COLO829 (cell line): ENCODE results near the gene AGR2.
"Not testable (repeated sequence)": the region's sequence is repeated elsewhere in the genome, so short reads cannot be mapped to it uniquely, and the experiment has no call there.

ENCODE experiments used
- DNase-seq: peaks from one replicate; pipeline ENCODE4 v3.0.0; 2012; ENCODE audit warnings: low spot score

The AGR2 gene

DNA sequence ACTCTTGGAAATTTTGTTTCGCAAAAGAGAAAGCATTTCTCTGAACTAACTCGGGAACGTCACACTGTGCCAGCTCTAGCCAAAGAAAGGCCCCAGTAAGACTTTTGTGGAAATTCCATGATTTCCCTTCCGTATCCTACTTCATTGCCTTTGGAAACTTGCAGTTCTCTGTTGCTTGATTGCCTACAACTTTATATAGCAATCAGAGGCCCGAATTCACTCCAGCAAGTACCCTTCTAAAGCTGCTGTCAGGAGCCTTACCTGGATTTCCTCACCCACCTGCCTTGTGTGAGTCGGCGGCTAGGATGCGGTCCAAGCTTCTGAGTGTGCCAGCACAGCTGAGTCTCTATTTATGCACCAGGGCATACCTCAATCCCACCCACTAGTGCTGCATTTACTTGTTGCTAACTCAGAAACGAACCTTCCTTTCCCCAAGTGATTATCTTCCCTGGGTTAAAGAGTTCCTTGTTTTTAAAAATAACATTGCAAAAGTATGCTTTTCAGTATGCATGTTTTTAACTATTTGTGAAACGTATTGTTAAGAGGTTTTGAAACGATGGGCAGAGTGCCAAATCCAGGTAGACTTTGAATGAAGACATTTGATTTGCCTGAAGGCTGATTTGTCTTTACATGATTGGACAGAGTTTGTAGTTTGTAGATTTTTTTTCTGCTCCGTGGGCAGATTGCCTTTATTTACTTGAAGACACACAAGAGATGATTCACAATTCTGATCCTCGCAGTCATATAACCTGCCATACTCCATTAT, at the start of gene AGR2:
TSS of gene AGR2 (minus strand) at position 326 of the 766 bp plus-strand sequence. CDS start 3,203 bp downstream, outside the sequence.
- no peak for DNase-seq

DNA sequence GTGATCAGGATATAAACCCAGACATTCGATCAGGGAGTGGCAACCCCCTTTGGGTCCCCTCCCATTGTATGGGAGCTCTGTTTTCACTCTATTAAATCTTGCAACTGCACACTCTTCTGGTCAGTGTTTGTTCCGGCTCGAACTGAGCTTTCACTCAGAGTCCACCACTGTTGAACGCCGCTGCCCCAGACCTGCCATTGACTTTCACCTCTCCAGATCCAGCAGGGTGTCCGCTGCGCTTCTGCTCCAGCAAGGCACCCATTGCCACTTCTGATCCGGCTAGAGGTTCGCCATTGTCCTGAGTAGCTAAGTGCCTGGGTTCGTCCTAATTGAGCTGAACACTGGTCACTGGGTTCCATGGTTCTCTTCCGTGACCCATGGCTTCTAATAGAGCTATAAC, 48.4 kb upstream of the AGR2 start:
- DNase-seq = not testable (repeated sequence)

DNA sequence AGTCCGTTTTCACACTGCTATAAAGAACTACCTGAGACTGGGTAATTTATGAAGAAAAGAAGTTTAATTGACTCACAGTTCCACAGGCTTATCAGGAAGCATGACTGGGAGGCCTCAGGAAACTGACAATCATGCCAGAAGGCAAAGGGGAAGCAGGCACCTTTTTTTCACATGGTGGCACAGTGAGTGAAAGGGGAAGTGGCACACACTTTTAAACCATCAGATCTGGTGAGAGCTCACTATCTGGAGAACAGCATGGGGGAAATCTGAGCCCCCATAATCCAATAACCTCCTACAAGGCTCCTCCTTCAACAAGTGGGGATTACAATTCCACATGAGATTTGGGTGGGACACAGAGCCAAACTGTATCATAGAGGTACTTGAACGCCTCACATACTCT, 47.0 kb upstream of the AGR2 start:
- DNase-seq = no peak

DNA sequence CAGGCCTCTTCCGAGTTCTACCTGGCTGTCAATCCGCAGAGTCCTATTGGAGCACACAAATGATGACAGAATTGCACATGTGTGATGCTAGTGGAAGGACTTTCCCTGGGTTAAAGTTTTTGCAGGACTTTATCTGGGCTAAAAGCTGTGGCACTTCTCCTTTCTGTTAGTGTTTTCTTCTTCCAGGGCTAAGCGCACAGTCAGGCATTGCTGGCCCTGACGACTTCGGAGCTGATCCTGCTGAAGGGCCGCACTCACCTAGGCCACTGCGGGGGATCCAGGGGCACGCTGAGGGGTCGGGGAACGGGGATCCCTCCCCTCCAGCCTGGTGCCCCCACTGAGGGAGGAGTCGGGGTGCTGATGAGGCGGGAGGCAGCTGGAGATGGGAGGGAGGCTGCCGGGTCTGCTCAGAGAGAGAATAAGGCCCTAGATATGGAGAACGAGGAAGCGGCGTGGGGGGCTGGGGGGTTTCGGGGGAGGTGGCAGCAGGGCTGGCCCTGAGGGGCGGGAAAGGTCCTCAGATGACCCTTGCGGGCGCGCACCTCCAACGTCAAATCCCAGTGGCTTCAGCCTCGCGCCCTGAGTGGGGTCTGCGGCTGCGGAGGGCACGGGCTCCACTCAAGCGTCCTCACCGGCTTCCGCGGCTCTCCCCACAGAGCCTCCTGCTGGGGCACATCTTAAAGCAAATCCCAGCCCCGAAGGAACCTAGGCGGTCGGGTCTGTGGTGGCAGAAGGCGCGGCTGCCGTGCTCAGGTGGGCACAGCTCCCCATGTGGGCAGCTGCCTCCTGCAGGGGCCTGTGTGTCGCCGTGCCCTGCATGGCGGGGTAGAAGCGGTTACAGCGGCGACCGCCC, 46.0 kb upstream of the AGR2 start:
- no peak for DNase-seq

DNA sequence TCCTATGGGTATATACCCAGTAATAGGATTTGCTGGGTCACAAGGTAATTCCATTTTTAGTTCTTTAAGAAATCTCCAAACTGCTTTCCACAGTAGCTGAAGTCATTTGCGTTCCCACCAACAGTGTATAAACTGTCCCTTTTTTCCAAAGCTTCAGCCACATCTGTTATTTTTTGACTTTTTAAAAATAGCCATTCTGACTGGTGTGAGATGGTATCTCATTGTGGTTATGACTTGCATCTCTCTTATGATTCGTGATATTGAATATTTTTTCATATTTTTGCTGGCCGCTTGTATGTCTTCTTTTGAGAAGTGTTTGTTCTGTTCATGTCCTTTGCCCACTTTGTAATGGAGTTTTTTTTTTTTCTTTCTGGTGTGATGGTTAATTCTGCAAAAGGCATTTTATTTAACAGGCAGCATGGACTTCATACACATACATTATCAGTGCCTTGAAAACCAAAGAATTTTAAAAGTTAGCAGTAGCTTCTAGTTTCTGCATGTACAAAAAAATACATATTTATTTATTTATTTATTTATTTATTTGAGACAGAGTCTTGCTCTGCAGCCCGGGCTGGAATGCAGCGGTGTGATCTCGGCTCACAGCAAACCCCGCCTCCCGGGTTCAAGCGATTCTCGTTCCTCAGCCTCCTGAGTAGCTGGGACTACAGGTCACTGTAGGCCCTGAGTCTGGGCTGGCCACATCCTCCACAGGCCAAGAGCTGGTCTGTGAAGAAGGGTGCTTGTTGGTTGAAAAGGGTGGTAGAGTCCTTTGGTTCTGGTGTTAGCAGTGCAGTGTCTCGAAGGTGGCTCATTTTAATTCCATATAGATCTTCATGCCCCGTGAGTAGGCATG, 44.7 kb upstream of the AGR2 start:
- DNase-seq = no peak

DNA sequence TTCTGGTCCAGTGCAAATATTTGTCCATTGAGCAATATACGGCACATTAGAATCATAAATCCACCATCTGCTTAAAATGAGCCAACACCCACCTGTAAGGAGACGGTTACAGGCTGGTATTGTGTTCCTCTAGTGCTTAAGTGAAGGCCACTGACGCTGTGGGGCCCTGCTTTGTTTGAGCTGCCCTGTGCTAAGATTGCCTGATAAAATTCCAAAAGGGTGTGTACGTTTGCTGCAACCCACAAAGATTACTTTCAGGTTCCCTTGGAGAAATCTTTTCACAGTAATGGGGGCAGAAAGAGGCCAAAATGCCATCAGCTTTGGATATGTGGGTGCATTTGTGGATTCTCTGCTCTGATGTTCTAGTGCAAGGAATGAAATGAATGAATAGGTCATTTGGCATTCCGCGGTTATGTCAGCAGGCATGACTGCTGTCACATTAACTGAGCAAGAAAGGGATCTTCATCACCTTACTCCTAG, 42.6 kb upstream of the AGR2 start:
- no peak for DNase-seq

DNA sequence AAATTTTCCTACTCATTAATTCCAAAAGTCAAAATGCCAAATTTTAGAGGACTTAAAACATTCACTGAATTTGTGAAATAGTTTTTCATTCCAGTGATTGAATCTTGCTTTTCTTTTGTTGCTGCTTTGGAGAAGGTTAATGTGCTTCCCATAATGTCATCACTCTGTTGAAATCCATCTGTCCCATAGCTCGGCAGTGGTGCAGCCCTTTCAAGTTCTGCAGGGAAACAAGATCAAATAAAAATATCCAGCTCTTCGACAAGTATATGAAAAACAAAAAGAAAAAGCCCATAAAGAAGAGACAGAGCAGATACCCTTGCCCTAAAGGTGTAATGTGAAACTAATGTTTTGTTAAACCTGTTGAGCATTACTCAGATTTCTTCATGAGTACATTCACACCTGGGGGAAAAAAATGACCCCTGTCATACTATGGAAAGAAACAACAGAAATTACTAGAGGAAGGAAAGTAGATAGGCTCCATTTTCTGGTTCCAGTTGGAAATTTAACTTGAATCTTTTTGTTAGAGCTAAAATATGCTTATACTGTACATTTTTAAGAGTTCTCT, 41.9 kb upstream of the AGR2 start:
- DNase-seq = no peak

DNA sequence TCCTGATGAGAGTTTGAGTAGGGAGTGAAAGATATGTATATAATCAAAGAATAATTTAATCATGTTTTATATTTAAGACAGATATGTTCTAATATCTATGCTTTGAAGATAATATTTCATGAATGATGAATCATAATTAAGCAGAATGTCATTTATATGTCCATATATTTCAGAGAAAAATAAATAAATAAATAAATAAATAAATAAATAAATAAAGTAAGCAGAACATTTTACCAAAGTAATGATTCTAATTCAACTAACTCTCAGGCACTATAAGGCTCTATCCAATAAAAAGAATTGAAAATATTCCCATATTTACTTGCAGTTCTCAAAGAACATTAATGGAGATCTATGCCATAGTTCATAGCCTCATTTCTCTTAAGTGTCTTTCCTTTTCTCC, 40.9 kb upstream of the AGR2 start:
- DNase-seq = no peak

DNA sequence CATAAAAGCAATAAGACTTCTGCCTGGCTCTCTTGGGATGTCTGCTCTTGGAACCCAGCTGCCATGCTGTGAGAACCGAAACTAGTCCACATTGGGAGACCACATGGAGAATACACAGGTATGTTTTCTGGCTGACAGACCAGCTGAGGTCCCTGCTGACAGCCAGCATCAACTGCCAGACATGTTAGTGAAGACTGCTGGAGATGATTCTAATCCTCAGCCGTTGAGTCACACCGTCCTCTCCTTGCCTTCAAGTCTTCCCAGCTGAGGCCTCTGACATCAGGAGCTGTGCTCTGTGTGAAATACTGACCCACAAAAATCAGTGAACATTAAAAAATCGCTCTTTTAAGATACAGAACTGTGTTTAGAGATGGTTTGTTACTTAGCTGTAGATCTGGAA, 36.9 kb upstream of the AGR2 start:
- DNase-seq = no peak

DNA sequence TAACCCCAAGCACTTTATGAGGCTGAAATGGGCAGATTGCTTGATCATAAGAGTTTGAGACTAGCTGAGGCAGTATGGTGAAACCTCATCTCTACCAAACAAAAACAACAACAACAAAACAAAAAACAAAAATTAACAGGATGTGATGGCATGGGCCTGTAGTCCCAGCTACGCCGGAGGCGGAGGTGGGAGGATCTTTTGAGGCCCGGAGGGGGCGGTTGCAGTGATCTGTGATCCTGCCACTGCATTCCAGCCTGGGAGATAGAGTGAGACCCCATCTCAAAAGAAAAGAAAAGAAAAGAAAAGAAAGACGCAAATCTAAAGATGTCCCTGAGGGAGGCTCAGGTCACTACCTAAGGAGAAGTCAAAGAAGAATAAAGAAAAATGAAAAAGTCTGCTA, 35.3 kb upstream of the AGR2 start:
- no peak for DNase-seq

DNA sequence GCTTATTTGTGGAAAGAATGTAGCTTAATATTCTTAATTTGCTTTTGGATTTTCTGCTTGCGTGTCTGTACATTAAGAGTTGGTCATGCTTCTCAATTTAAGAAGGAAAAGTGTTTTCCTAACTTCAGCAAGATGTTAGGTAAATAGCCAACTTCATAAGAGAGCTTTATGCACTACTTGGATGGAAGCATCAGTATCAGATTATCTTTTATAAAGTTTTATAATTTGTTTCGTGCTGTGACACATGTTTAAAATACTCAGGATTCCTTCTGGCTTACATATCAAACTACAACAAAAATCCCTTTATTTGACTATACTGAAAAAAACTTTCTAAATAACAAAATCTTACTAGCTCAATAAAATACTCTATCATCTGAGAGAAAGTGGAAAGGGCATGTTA, 34.8 kb upstream of the AGR2 start:
- peak; percentile 28 for DNase-seq

DNA sequence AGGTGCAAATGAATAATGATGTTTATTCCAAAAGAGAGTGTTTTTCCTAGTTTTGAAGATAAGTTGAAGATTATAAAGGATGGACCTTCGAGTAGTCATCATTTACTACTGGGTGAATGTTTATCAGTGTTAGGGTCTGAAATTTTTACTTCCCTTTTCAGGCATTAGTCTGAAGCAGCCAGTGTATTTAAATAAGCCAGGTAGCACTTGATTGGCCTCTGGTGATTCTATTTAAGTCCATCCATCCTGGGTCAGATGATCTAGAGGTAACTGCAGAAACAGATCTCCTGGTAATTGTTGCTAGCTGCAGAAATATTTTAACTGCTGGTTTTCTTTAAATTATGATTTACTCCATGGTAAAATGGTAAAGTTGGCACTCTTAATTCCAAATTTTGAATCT, 34.1 kb upstream of the AGR2 start:
- DNase-seq = no peak

DNA sequence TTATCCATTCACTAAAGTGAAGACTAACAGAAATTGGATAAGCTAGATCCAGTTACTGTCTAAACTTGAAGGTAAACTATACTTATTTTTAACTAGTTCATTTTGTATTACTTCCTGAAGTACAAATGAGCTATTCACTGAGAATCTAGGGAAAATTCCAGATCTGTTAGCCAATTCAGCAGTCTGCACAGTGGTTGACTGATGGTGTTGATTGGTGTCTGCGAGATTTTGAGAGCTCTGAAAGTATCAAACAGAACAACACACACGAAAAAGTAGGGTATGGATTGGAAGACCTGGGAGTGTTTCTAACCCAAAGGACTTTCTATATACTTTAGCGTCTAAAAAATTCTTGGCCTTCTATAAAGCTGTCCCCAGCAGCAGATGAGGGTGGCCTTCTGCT, 33.6 kb upstream of the AGR2 start:
- DNase-seq = no peak

DNA sequence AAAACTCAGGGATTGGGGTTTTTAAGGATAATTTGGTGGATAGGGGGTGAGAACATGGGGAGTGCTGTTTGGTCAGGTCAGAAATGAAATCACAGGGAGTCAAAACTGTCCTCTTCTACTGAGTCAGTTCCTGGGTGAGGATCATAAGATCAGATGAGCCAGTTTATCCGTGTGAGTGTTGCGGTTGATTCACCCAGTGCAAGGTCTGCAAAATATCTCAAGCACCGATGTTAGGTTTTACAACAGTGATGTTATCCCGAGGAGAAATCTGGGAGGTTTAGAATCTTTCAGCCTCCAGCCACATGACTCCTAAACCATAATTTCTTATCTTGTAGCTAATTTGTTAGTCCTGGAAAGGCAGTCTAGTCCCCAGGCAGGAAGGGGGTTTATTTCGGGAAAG, 31.7 kb upstream of the AGR2 start:
- DNase-seq = no peak

DNA sequence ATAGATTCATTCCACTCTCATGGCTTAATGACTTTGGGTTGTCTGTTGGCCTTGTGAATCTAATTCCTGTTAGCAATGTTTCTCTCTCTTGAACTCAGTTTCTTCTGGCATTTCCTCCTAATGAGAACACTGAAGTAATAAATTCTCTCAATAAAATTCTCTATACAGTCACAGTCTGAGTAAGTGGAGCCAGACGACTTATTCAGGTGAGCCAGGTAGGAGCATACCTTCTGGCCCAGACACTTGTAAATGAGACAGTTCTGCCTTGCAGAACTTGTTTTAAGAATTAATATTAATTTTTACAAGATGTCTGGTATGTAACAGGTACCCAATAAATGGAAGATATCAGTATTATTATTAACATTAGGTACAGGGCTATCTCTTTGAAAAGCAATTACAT, 28.6 kb upstream of the AGR2 start:
- DNase-seq = no peak

DNA sequence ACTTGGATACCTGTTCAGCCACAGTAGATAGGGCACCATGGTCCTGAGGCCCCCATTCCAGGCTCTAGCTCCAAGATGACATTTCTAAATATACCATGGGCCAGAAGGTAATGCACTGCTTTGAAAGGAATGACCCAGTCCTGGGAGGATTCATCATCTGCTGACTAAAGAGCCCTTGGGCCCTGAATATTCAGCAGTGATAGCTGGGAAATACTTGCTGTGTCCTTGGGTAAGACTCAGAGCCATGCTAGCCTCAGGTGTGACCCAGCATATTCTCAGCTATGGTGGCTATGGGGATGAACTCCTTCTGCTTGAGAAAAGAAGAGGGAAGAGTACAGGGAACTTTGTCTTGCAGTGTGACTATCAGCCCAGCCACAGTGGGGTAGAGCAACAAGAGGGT, 21.3 kb upstream of the AGR2 start:
- DNase-seq = no peak

DNA sequence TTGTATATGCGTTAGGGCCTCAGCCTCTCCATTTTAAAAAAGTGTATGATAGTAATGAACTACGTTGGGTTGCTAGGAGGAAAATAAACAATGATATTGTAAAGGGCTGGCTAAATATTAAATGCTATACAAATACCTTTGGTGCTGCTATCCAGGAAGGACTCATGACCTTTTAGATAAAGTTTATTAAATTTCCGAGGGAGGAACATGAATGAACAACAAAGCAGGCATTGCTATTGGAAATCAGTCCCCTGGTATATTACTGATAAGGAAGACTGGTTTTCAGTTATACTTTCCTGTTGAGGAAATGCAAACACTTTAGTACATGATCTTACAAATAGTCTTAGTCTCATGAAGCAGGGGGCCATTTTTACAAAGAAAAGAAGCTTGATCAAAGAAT, 17.2 kb upstream of the AGR2 start:
- DNase-seq = no peak

DNA sequence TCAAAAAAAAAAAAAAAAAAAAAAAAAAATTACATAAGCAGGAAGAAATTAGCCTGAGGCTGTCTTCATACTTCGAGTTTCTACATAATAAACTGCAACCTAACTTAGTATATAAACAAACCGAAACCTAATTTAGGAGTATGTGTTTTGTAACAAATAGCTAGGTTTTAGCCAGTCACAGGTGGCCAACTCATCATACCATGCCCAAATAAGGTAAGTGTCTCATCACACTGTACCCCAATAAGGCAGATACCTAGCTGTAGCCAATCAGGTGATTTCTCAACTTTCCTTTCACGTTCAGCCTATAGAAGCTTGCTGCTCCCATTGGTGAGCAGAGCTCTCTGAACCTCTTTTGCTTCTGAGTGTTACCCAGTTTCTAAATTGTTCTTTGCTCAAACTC, 13.9 kb upstream of the AGR2 start:
- DNase-seq = no peak

DNA sequence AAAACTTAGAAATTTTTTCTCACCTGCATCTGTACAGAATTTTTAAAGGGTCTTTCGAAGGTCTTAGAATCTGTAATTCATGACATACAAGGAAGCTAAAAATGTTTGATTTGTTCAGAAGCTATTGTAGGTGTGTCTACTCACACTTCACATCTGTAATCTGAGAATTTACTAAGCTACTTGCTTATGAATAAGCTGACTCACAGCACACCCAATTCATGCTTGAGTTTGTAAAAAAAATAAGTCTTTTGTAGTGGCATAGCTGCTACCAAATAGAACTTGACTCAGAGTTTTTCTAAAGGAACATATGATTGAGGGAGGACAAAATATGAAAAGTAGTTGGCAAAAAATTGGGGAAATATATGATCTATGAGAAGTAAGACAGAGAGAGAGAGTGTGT, 12.7 kb upstream of the AGR2 start:
- peak; percentile 85 for DNase-seq

DNA sequence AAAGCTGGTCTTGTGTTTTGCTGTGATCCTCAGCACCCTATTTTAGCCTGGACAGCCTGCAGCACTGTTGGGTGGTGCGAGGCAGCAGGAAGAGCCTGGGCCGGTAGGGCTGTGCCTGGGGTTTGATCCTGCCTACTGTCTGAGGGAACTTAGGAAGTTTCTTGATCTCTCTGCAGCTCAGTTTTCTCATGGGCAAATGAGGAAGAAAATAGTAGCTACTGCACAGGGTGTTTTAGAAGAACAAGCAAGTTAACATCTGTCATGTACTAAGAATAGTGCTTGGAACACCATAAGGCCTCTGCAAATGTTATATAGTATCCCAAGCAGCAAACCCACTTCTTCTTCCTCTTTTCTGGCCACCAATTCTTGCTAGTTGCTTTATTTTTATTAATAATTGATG, 12.0 kb upstream of the AGR2 start:
- no peak for DNase-seq

DNA sequence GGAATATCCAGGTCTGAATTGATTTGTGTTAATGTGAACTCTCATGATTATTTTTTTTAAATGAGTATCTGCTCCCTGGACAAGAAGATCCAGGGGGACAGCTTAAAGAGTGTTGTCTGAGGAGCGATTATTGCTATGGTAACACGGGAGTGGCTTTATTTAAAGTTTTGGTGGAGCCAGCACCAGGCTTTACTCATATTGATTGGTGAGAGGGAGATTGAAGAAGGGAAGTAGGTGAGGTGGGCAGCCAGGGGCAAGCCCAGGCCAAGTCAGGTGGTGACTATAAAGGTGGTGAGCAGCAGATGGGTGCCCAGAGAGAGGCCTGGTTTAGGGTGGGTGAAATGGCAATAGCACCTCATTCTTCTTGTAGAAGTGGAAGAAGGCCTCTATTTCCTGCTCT, 10.2 kb upstream of the AGR2 start:
- no peak for DNase-seq

DNA sequence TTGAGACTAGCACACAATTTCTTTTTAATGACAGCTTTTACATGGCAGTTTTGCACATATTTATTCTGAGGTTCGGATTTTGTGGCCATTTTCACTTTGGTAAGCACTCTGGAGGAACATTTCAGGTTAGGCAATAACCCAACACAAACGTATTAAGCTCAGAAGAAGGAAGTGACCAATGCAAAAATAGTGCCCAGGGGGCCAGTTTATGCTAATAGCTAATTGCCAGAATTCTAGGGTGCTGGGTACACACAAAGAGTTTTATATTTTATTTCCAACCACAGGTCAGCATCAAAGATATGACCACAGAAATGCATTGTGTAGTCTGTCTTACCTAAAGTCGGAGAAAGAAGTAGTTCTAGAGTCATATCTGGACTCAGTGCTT, 8.4 kb upstream of the AGR2 start:
- peak; percentile 50 for DNase-seq
